SK-N-SH (cell line): ENCODE data around the gene SAP30L. TPM values are rescaled to one million over a fixed set of nuclear protein-coding genes. Genes with fewer than 3 reads are reported as not detected.

Experiments
- CTCF ChIA-PET: fragments of 300-600, 350-600 bp; formaldehyde crosslinking; extraction: SDS; loops from one replicate; lab custom pipeline; 2021; lab: Yijun Ruan, JAX
- POLR2A ChIA-PET: fragments of 350-600 bp; sonication (Branson Sonifier 250); formaldehyde crosslinking; extraction: SDS; loops from one replicate; lab custom pipeline; 2020; ENCODE audit warnings: antibody characterized with exemption, inconsistent platforms; lab: Yijun Ruan, JAX
- DNase-seq: peaks from one replicate; pipeline ENCODE4 v3.0.0; 2012
- H2AFZ ChIP-seq: fragments of 200-600 bp; sonication (generic); 2 replicates; pipeline ENCODE4 v1.8.1; 2016; ENCODE audit warnings: antibody characterized with exemption, mild to moderate bottlenecking, low read depth
- H3F3A ChIP-seq: fragments of 200-600 bp; sonication (generic); replicated peaks from 2 replicates; pipeline ENCODE3; 2016; ENCODE audit warnings: antibody characterized with exemption, mild to moderate bottlenecking; ENCODE audit not compliant: insufficient read depth
- H3K27ac ChIP-seq, 2 experiments: fragments of 200-500 bp in 1 of 2; fragments of 200-600 bp in 1 of 2; sonication (Bioruptor generic) in 1 of 2; sonication (generic), shearing (Covaris generic) in 1 of 2; 2 replicates each; pipeline versions ENCODE4 v1.5.1 to v1.6.1; 2014 to 2016; ENCODE audit warnings: low read depth in 2 of 2, inconsistent platforms in 1 of 2, low read length in 1 of 2, mild to moderate bottlenecking in 1 of 2, mixed read lengths in 1 of 2
- H3K27me3 ChIP-seq: fragments of 200-600 bp; sonication (generic), shearing (Covaris generic); 2 replicates; pipeline ENCODE4 v1.6.1; 2016; ENCODE audit warnings: mixed run types; ENCODE audit not compliant: insufficient read depth
- H3K36me3 ChIP-seq, 2 experiments: fragments of 200-500 bp in 1 of 2; fragments of 200-600 bp in 1 of 2; sonication (Bioruptor generic) in 1 of 2; sonication (generic) in 1 of 2; replicated peaks in 1 of 2; 2 replicates each; pipeline versions ENCODE3 to v1.5.1; 2014 to 2016; ENCODE audit warnings: low read length in 1 of 2, mild to moderate bottlenecking in 1 of 2; ENCODE audit not compliant: insufficient read depth in 2 of 2, control insufficient read depth in 1 of 2
- H3K4me1 ChIP-seq, 2 experiments: fragments of 200-500 bp in 1 of 2; fragments of 200-600 bp in 1 of 2; sonication (Bioruptor generic) in 1 of 2; sonication (generic), shearing (Covaris generic) in 1 of 2; 2 replicates each; pipeline versions ENCODE4 v1.5.1 to v1.6.1; 2014 to 2016; ENCODE audit warnings: low read depth in 1 of 2, low read length in 1 of 2, mixed run types in 1 of 2; ENCODE audit not compliant: insufficient read depth in 2 of 2, control insufficient read depth in 1 of 2
- H3K4me2 ChIP-seq: fragments of 200-600 bp; sonication (generic), shearing (Covaris generic); 2 replicates; pipeline ENCODE4 v1.6.1; 2017; ENCODE audit warnings: mixed run types
- H3K4me3 ChIP-seq, 2 experiments: fragments of 200-500 bp in 1 of 2; fragments of 200-600 bp in 1 of 2; sonication (Bioruptor generic) in 1 of 2; sonication (generic), shearing (Covaris generic) in 1 of 2; 2 replicates each; pipeline versions ENCODE4 v1.5.1 to v1.8.1; 2014 to 2016; ENCODE audit warnings: low read depth in 2 of 2, inconsistent platforms in 1 of 2, low read length in 1 of 2, mild to moderate bottlenecking in 1 of 2, mixed read lengths in 1 of 2, moderate library complexity in 1 of 2
- H3K79me2 ChIP-seq: fragments of 200-600 bp; sonication (generic); 2 replicates; pipeline ENCODE4 v1.8.1; 2017; ENCODE audit warnings: mild to moderate bottlenecking; ENCODE audit not compliant: insufficient read depth
- H3K9ac ChIP-seq: fragments of 200-600 bp; sonication (generic); 2 replicates; pipeline ENCODE4 v1.6.1; 2017; ENCODE audit warnings: mixed run types
- H3K9me2 ChIP-seq: fragments of 200-600 bp; sonication (generic); 2 replicates; pipeline ENCODE4 v1.6.1; 2017; ENCODE audit warnings: mixed run types
- H3K9me3 ChIP-seq: fragments of 200-600 bp; sonication (generic); 2 replicates; pipeline ENCODE4 v1.6.1; 2017; ENCODE audit warnings: mixed run types, mild to moderate bottlenecking, moderate library complexity
- H4K20me1 ChIP-seq: fragments of 200-600 bp; sonication (generic); 2 replicates; pipeline ENCODE4 v1.6.1; 2017; ENCODE audit warnings: mild to moderate bottlenecking, mixed run types; ENCODE audit not compliant: insufficient read depth
- CHD2 ChIP-seq: fragments of 150-350 bp; IDR thresholded peaks from 2 replicates; pipeline ENCODE4 v1.6.1; 2018; ENCODE audit warnings: low read length; ENCODE audit not compliant: partially characterized antibody
- EP300 ChIP-seq, 2 experiments: IDR thresholded peaks; 2 replicates each; pipeline versions ENCODE4 v1.4.0 to v1.6.1; 2012; ENCODE audit warnings: borderline replicate concordance in 1 of 2, low read depth in 1 of 2, low read length in 1 of 2
- EZH2phosphoT487 ChIP-seq: fragments of 200-600 bp; sonication (generic); IDR thresholded peaks from 2 replicates; pipeline ENCODE4 v1.6.1; 2017; ENCODE audit warnings: low read depth, mixed run types, mild to moderate bottlenecking, antibody characterized with exemption, moderate library complexity, borderline replicate concordance
- FOSL2 ChIP-seq: IDR thresholded peaks from 2 replicates; pipeline ENCODE4 v1.4.0; 2012; ENCODE audit warnings: low read depth, mild to moderate bottlenecking, moderate library complexity, borderline replicate concordance
- FOXJ3 ChIP-seq: sonication (generic); formaldehyde crosslinking; IDR thresholded peaks from 2 replicates; pipeline ENCODE4 v1.5.1; 2020; ENCODE audit warnings: mild to moderate bottlenecking, missing genetic modification reagents
- FOXM1 ChIP-seq: IDR thresholded peaks from 2 replicates; pipeline ENCODE4 v1.4.0; 2012; ENCODE audit warnings: low read depth, mild to moderate bottlenecking
- GABPA ChIP-seq: IDR thresholded peaks from 2 replicates; pipeline ENCODE4 v1.4.0; 2012; ENCODE audit warnings: low read depth, mild to moderate bottlenecking
- GATA2 ChIP-seq: sonication (generic); formaldehyde crosslinking; IDR thresholded peaks from 2 replicates; pipeline ENCODE4 v1.5.0; 2020; ENCODE audit warnings: mild to moderate bottlenecking, missing genetic modification reagents
- IRF3 ChIP-seq: fragments of 150-350 bp; IDR thresholded peaks from 2 replicates; pipeline ENCODE4 v1.6.1; 2016; ENCODE audit warnings: mild to moderate bottlenecking, low read depth, low read length
- JUND ChIP-seq: IDR thresholded peaks from 2 replicates; pipeline ENCODE4 v1.4.0; 2012
- NRF1 ChIP-seq: IDR thresholded peaks from 2 replicates; pipeline ENCODE4 v1.6.1; 2012; ENCODE audit warnings: low read depth, mild to moderate bottlenecking, low read length
- PBX3 ChIP-seq: IDR thresholded peaks from 2 replicates; pipeline ENCODE4; 2012
- POLR2AphosphoS5 ChIP-seq: IDR thresholded peaks from 2 replicates; pipeline ENCODE4 v1.6.1; 2012; ENCODE audit warnings: low read depth, low read length
- RFX5 ChIP-seq: IDR thresholded peaks from 2 replicates; pipeline ENCODE4 v1.6.1; 2012; ENCODE audit warnings: mild to moderate bottlenecking, improper control_type of control experiment, low read length
- RXRA ChIP-seq: IDR thresholded peaks from 2 replicates; pipeline ENCODE4 v1.4.0; 2012; ENCODE audit warnings: low read depth, mild to moderate bottlenecking, borderline replicate concordance
- SMC3 ChIP-seq: IDR thresholded peaks from 2 replicates; pipeline ENCODE4 v1.6.1; 2012; ENCODE audit warnings: low read depth, low read length, improper control_type of control experiment
- TAF1 ChIP-seq: IDR thresholded peaks from 2 replicates; pipeline ENCODE4 v1.6.1; 2012; ENCODE audit warnings: low read depth, mild to moderate bottlenecking, low read length, moderate library complexity, borderline replicate concordance
- TCF12 ChIP-seq: IDR thresholded peaks from 2 replicates; pipeline ENCODE4 v1.4.0; 2012
- USF1 ChIP-seq: IDR thresholded peaks from 2 replicates; pipeline ENCODE4 v1.4.0; 2012; ENCODE audit warnings: low read depth, borderline replicate concordance
- USF2 ChIP-seq: fragments of 150-350 bp; IDR thresholded peaks from 2 replicates; pipeline ENCODE4 v1.6.1; 2017; ENCODE audit warnings: antibody characterized with exemption, low read length, low read depth, borderline replicate concordance
- YY1 ChIP-seq: IDR thresholded peaks from 2 replicates; pipeline ENCODE4 v1.4.0; 2012; ENCODE audit warnings: low read depth, mild to moderate bottlenecking
- ZBTB33 ChIP-seq: IDR thresholded peaks from 2 replicates; pipeline ENCODE4 v1.4.0; 2012; ENCODE audit warnings: low read depth, borderline replicate concordance
- WGBS: methylation state at CpG from one replicate; pipeline ENCODE4 v1.1.6; 2017; ENCODE audit warnings: low lambda C conversion rate; 5-methylcytosine and 5-hydroxymethylcytosine counted together
- polyA plus RNA-seq, 3 experiments: library from polyadenylated mRNA; depleted of rRNA; stranded (reverse); fragments of >200 nt; gene quantifications; 2 replicates each; pipeline ENCODE4 v1.2.3, GENCODE V29; 2012

Gene SAP30L
- polyA plus RNA-seq, 1 of the 3 experiments (the other 2 are of a cell fraction), result 26.6 TPM

GRCh38 chr5:154408811-154409210 lies 37.0 kb upstream of the SAP30L start:
- CTCF ChIA-PET, result interaction anchor here (0.9 to 7.3 kb wide), 4 partner anchors 11 to 336 kb away, joined by 3 to 105 read pairs (median 24); no protein-coding TSS in a partner anchor
- Histone ChIP-seq H3K4me3 (no peak overlapping the region), H3K9me2 (no peaks in the 10 kb centered on the region), H2AFZ (no peak overlapping the region), H3K27ac (no peak overlapping the region), H3K27me3 (no peaks in the 10 kb centered on the region), H3K79me2 (no peaks in the 10 kb centered on the region), H4K20me1 (no peaks in the 10 kb centered on the region), H3K4me1 (peaks cover 4 to 6% of the 10 kb centered on the region in 2 experiments; a peak in 1 of 4 replicates), H3F3A (no peaks in the 10 kb centered on the region), H3K9me3 (no peaks in the 10 kb centered on the region), H3K9ac (no peak overlapping the region), H3K4me2 (no peak overlapping the region), H3K36me3 (peaks cover 35 to 51% of the 10 kb centered on the region in 2 experiments)
- TF ChIP-seq GABPA (no peak), USF2 (no peak), RXRA (no peak), TAF1 (no peak), EP300 (IDR thresholded peaks at IDR 0.05; ENCODE audit: borderline replicate concordance in 1 of 2, low read depth in 1 of 2, low read length in 1 of 2) (no peak), FOXJ3 (CRISPR knock-in tag) (no peak), YY1 (no peak), CHD2 (no peak), GATA2 (no peak), USF1 (no peak), FOXM1 (no peak), SMC3 (no peak)
- POLR2A ChIA-PET, result no interaction called here
- 98% methylated on average over 6 of the region's 6 CpGs for WGBS
- DNase-seq, result no peak

GRCh38 chr5:154409230-154409840 lies 36.5 kb upstream of the SAP30L start:
- Histone ChIP-seq H3K9me2 (no peaks in the 10 kb centered on the region), H3F3A (no peaks in the 10 kb centered on the region), H3K36me3 (peaks cover 36 to 56% of the 10 kb centered on the region in 2 experiments), H3K27me3 (no peaks in the 10 kb centered on the region), H2AFZ (no peak overlapping the region), H4K20me1 (no peaks in the 10 kb centered on the region), H3K27ac (no peak overlapping the region), H3K4me3 (no peak overlapping the region), H3K4me1 (peaks cover 4 to 6% of the 10 kb centered on the region in 2 experiments; a peak in 1 of 4 replicates), H3K9me3 (no peaks in the 10 kb centered on the region), H3K9ac (no peak overlapping the region), H3K79me2 (no peaks in the 10 kb centered on the region), H3K4me2 (no peak overlapping the region)
- POLR2A ChIA-PET, result no interaction called here
- CTCF ChIA-PET, result interaction anchor here (0.9 to 7.3 kb wide), 3 partner anchors 12 to 337 kb away, joined by 3 to 105 read pairs (median 4); no protein-coding TSS in a partner anchor
- WGBS, result 96% methylated on average over 15 of the region's 15 CpGs
- DNase-seq, result no peak
- TF ChIP-seq GABPA (no peak), EP300 (IDR thresholded peaks at IDR 0.05; ENCODE audit: borderline replicate concordance in 1 of 2, low read depth in 1 of 2, low read length in 1 of 2) (no peak), POLR2AphosphoS5 (no peak), PBX3 (no peak), ZBTB33 (no peak), JUND (no peak), EZH2phosphoT487 (no peak), TCF12 (no peak), FOSL2 (no peak), NRF1 (no peak), YY1 (no peak), FOXM1 (no peak), GATA2 (no peak), RFX5 (no peak), IRF3 (no peak), TAF1 (no peak)
